GM18499 (cell line): ENCODE data around the gene KCNJ15.
"Not testable (repeated sequence)": the region's sequence is repeated elsewhere in the genome, so short reads cannot be mapped to it uniquely, and the experiment has no call there.

Experiments used
- ATAC-seq: cut with Tn5 transposase; IDR thresholded peaks from one replicate; pipeline ENCODE4 v1.9.1; 2021; ENCODE audit warnings: moderate number of reproducible peaks; ENCODE audit not compliant: insufficient read depth, unreplicated experiment

Gene KCNJ15

GRCh38 chr21:38243732-38244406, 12.9 kb upstream of the KCNJ15 start:
- ATAC-seq: no peak

- no peak for ATAC-seq
Measured at GRCh38 chr21:38244407-38244787, 12.4 kb upstream of the KCNJ15 start.

GRCh38 chr21:38244885-38245869, 11.6 kb upstream of the KCNJ15 start:
- ATAC-seq: no peak

GRCh38 chr21:38246511-38246910, 10.3 kb upstream of the KCNJ15 start:
- no peak for ATAC-seq

- ATAC-seq: not testable (repeated sequence)
Measured at GRCh38 chr21:38247054-38247453, 9.7 kb upstream of the KCNJ15 start.

GRCh38 chr21:38247738-38248510, 8.9 kb upstream of the KCNJ15 start:
- ATAC-seq: no peak

GRCh38 chr21:38249256-38249655, 7.5 kb upstream of the KCNJ15 start:
- ATAC-seq: no peak

GRCh38 chr21:38249696-38250278, 7.0 kb upstream of the KCNJ15 start:
- no peak for ATAC-seq

- no peak for ATAC-seq
Measured at GRCh38 chr21:38250991-38251418, 5.8 kb upstream of the KCNJ15 start.

- no peak for ATAC-seq
Measured at GRCh38 chr21:38254970-38255369, 1.8 kb upstream of the KCNJ15 start.

- no peak for ATAC-seq
Measured at GRCh38 chr21:38255571-38256117, 1.1 kb upstream of the KCNJ15 start.

- no peak for ATAC-seq
Measured at GRCh38 chr21:38257667-38258066, 876 bp downstream of the KCNJ15 start.

GRCh38 chr21:38258521-38259485, 2.0 kb downstream of the KCNJ15 start:
- no peak for ATAC-seq

GRCh38 chr21:38259665-38260064, 2.9 kb downstream of the KCNJ15 start:
- ATAC-seq: no peak

GRCh38 chr21:38260426-38260825, 3.6 kb downstream of the KCNJ15 start:
- no peak for ATAC-seq

- no peak for ATAC-seq
Measured at GRCh38 chr21:38261851-38262250, 5.1 kb downstream of the KCNJ15 start.

GRCh38 chr21:38263493-38263892, 6.7 kb downstream of the KCNJ15 start:
- ATAC-seq: no peak

GRCh38 chr21:38264571-38264970, 7.8 kb downstream of the KCNJ15 start:
- ATAC-seq: no peak

GRCh38 chr21:38265166-38265565, 8.4 kb downstream of the KCNJ15 start:
- ATAC-seq: no peak
